Limb (tissue), 2 donors: Measurements from ENCODE around the gene INPP5J.

Experiments
- DNase-seq, 2 donors: peaks; one replicate each; pipeline ENCODE4 v3.0.0-alpha.2; 2016; ENCODE audit errors: extremely low spot score in 2 of 2

Gene INPP5J

GRCh38 chr22:31123292-31123602 is 481 bp downstream of the INPP5J start:
- no peak for DNase-seq

DNA sequence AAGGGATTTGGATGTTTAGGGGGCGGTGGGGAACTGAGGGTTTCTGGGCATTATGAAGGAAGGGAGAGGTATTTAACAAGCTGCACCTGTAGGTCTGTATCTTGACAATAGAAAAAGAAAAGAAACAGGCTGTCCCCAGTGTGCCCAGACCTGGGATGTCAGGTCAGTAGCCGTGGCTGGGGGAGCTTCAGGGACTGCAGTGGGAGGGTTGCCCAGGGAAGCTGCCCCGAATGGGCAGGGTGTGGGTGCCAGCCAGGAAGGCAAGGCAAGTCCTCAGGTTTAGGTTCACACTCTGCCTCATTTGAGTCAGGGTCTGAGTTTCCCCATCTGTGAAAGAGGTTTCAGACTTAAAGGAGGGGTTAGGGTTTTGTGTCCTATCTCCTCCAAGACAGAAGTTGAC is 1.5 kb downstream of the INPP5J start:
- DNase-seq: no peak

DNA sequence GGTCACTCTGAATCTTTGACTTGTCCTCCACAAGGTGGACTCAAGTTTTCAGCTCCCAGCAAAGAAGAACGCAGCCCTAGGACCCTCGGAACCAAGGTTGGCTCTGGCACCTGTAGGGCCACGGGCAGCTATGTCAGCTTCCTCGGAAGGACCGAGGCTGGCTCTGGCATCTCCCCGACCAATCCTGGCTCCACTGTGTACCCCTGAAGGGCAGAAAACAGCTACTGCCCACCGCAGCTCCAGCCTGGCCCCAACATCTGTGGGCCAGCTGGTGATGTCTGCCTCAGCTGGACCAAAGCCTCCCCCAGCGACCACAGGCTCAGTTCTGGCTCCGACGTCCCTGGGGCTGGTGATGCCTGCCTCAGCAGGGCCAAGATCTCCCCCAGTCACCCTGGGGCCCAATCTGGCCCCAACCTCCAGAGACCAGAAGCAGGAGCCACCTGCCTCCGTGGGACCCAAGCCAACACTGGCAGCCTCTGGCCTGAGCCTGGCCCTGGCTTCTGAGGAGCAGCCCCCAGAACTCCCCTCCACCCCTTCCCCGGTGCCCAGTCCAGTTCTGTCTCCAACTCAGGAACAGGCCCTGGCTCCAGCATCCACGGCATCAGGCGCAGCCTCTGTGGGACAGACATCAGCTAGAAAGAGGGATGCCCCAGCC is 2.2 kb downstream of the INPP5J start:
- DNase-seq: no peak

GRCh38 chr22:31125521-31126117 is 2.9 kb downstream of the INPP5J start:
- DNase-seq: no peak

GRCh38 chr22:31126128-31126868 is 3.5 kb downstream of the INPP5J start:
- no peak for DNase-seq

DNA sequence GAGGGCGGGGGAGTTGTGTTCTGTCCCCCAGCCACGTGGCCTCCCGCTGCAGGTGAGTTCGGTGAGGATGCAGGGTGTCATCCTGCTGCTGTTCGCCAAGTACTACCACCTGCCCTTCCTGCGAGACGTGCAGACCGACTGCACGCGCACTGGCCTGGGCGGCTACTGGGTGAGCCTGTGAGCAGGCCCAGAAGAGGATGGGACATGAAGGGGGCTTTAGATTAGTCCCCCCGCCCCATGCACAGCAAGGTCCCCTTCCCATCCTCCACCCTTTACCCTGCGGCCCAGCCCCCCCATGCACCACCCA is 4.1 kb downstream of the INPP5J start:
- DNase-seq: no peak

DNA sequence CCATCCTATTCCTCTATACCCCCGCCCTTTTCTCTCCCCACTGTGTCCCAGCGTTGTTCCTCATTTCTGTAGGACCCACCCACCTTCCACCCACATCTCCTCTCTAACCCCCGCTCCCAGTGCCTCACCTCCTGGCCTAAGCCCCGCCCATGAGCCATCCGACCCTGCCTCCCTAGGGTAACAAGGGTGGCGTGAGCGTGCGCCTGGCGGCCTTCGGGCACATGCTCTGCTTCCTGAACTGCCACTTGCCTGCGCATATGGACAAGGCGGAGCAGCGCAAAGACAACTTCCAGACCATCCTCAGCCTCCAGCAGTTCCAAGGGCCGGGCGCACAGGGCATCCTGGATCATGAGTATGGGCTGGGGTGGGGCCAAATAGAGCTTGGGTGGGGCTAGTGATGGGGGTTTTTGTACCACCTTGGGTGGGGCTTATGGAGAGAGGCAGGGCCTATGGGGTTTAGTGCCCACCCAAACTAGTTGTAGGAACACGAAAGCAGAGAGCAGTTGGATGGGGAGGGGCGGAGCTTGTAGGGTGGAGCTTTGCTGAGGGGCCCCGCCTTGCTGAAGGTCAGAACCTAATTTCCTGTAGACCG is 4.5 kb downstream of the INPP5J start:
- no peak for DNase-seq

DNA sequence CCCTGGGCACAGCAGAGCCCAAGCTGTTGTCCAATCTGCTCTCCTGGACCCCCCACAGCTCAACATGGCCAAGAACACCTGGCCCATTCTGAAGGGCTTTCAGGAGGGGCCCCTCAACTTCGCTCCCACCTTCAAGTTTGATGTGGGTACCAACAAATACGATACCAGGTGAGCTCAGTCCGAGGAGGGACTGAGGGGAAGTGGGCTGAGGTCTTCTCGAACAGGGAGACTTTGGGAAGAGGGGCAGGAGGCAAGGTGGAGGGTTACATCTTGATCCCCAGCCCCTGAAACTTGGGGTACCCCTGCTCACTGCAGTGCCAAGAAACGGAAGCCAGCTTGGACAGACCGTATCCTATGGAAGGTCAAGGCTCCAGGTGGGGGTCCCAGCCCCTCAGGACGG is 5.4 kb downstream of the INPP5J start:
- DNase-seq: no peak

DNA sequence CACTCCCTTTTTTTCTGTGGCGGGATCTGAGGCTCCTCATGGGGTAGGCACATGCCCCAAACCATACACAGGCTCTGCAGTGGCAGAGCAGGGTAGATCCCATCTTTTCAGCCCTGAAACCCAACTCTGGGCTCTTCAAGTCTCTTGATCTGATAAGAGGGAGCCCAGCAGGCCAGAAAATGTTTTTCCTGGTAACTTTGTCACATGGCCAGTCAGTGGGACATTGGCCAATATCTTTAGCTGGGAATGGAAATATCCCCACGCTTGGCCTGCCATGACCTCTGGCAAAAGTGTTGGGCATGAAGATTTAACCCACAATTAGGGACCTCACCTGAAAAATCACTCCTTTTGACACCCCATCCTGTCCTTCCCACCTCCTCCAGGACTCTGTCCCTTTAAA is 8.1 kb downstream of the INPP5J start:
- DNase-seq: no peak

- DNase-seq: no peak
Measured at GRCh38 chr22:31133911-31134310, 11.1 kb downstream of the INPP5J start.

GRCh38 chr22:31134688-31135087 is 11.9 kb downstream of the INPP5J start:
- no peak for DNase-seq

GRCh38 chr22:31135706-31136105 is 12.9 kb downstream of the INPP5J start:
- no peak for DNase-seq

GRCh38 chr22:31136155-31136554 is 13.4 kb downstream of the INPP5J start:
- DNase-seq: no peak

- DNase-seq: no peak
Measured at GRCh38 chr22:31136711-31137110, 13.9 kb downstream of the INPP5J start.

- no peak for DNase-seq
Measured at GRCh38 chr22:31137721-31138120, 15.0 kb downstream of the INPP5J start.

GRCh38 chr22:31138126-31138525 is 15.4 kb downstream of the INPP5J start:
- DNase-seq: no peak

DNA sequence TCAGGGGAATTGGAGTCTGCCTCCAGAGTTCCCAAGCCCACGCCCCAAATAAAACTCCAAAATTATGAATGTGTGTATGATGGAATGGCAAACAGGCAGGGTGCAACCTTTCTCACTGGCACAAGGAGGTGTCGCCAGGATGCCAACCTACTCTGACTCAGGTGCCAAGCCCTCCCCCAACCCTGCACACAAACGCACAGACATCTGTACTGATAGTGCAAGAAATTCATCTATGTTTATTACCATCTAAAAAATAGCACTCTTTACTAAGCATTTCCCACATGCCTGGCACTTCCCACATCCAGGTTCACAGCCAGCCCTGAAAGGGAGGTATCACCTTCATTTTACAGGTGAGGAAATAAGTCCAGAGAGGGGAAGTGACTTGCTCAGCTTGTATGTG is 16.3 kb downstream of the INPP5J start:
- no peak for DNase-seq

GRCh38 chr22:31139866-31140716 is 17.3 kb downstream of the INPP5J start, which contains the start of gene PLA2G3:
Gene PLA2G3 (minus strand): TSS chr22:31140508. CDS start chr22:31140354, 154 bp downstream.
- peak; percentile 13 to 48 for DNase-seq

- DNase-seq: no peak
Measured at GRCh38 chr22:31140746-31141145, 18.0 kb downstream of the INPP5J start.

DNA sequence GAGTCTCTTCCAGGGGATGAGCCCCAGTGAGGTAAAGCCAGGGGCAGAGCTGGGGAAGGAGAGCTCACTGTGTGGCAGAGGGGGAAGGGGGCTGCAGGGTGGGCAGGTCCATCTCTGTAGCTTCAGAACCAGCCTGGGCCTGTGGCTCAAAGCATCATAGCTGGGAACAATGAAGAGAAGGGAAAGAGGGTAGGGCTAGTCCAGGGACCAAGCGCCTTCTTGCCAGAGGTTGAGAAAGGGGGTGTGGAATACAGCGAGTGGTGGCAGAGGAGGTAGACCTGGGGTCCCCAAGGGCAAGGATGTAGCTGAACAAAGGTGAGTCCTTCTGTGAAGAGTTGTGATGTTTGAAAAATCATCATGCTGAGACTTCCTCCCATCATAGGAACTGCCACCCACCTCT is 18.8 kb downstream of the INPP5J start:
- DNase-seq: no peak

DNA sequence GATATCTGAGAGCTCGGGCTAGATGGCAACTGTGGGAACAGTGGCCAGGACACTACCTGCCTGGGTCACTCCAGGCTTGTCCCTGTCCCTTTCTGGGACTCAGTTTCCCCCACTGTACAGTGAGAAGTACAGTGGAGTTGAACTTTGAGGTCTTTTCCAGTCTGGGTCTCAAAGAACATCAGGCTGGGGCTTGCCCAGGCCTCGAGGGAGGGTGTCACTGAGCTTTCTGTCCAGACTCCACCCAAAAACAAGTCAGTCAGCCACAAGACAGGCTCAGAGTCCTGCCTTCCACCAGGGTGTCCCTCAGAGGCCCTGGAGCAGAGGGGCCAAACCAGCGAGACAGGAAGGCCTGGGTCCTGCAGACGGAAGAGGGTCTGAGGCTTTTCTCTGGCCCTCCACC is 19.5 kb downstream of the INPP5J start:
- no peak for DNase-seq

DNA sequence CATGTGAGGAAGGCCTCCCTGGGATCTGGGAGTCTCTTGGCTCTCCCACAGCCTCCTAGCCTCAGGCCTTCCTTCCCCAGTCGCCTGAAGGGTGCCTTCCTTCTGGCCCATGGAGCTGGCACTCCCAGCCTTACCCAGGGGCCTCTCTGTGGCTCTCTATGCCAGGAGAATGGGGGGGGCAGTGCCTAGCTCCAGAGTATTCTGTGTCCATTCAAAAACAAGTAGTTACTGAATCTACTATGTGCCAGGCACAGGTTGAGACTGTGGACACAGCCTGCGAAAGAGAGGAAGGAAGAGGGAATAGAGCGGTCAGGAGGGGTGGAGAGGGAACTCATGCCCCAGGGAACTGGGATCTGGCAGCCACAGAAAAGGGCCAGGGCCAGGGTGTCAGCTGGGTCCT is 20.3 kb downstream of the INPP5J start:
- DNase-seq: no peak
